ENCODE data around the gene YIF1A.
"Not testable (repeated sequence)": the region's sequence is repeated elsewhere in the genome, so short reads cannot be mapped to it uniquely, and the experiment has no call there.

The YIF1A gene

DNA sequence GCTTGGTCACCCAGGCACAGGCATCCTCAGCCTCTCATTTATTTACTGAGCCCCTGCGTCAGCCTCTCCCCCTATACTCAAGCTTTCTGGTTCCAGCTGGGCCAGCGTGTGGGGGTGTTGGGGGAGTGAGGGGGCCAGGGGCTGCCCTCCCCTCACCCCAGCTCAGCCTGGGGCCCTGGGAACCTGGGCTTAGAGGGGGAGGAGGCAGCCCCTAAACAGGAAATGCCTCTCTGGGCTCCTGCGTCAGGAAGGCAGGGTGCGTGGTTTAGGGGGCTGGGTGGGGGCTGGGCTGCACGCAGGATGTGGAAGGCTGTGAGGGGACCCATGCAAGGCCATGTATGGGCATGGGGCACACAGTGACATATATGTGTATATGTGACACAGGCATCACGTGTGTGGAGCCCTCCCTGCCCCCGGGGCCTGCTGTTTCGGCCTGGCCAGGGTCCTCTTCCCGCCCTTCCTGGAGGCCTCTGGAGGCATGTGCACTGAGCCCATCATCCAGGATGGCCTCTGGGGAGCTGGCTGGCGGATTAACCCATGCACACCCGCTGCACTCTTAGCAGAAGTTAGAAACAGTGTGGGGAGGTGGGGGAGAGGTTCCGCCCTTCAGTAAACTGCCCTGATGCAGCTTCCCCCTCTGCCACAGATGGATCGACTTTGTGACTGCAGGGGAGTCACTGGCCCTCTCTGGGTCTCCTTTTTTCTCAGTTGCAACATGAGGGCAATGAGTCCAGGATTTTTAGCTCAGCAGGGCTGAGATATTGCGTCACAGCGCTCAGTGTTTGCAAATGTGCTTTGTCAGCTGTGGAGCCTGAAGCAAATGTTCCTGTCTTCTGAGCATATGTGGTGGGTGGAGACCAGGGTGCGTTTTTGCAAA is 29.0 kb upstream of the YIF1A start:
- DNase-seq (peak; percentile 74), ATAC-seq (peak; percentile 59)
- peak overlapping the region; percentile 74 for H3K4me3 Mint-ChIP-seq

GRCh38 chr11:66317322-66317722 is 28.4 kb upstream of the YIF1A start:
- Mint-ChIP-seq H3K9me3 (no peaks in the 10 kb centered on the region), H3K27me3 (no peaks in the 10 kb centered on the region), H3K36me3 (ENCODE audit: low read depth) (peaks cover 1% of the 10 kb centered on the region), H3K27ac (peak overlapping the region; percentile 94), H3K4me1 (peaks cover 60% of the 10 kb centered on the region), H3K4me3 (peak overlapping the region; percentile 74)
- peak; percentile 75 for DNase-seq
- peak; percentile 5 for ATAC-seq

More for the DNA sequence above, 29.0 kb upstream of the YIF1A start:
- peaks cover 58% of the 10 kb centered on the region for H3K4me1 Mint-ChIP-seq
- H3K36me3 Mint-ChIP-seq (ENCODE audit: low read depth): peaks cover 1% of the 10 kb centered on the region
- no peaks in the 10 kb centered on the region for H3K27me3 Mint-ChIP-seq
- no peaks in the 10 kb centered on the region for H3K9me3 Mint-ChIP-seq
- peak overlapping the region; percentile 94 for H3K27ac Mint-ChIP-seq

DNA sequence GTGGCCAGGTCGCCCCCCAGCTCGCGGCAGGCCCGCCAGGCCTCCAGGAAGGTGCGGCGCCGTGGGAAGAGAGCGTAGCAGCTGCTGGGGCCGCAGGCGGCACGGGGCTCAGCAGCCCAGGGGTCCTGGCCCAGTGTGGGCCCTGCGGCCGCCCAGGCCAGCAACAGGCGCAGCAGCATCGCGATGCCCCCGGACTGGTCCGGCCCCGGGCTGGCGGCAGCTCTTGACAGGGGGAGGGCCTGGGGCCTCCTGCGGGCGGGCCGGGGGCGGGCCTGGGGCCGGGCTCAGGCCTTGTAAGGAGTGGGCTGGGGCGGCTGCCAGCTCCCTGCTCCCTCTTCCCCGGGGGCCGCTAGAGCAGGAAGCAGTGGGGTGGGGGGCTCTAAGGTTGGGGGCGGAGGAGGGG is 27.9 kb upstream of the YIF1A start, which contains the start of gene CD248:
TSS of gene CD248 (minus strand) at position 196 of the 403 bp plus-strand sequence. CDS start at position 179, 17 bp downstream.
- peak; percentile 34 for DNase-seq
- Mint-ChIP-seq H3K4me1 (peaks cover 65% of the 10 kb centered on the region), H3K4me3 (peak within 1 kb of the TSS; percentile 78), H3K27me3 (no peaks in the 10 kb centered on the region), H3K9me3 (no peaks in the 10 kb centered on the region), H3K36me3 (ENCODE audit: low read depth) (peaks cover 1% of the 10 kb centered on the region), H3K27ac (peak within 1 kb of the TSS; percentile 94)
- no peak for ATAC-seq

DNA sequence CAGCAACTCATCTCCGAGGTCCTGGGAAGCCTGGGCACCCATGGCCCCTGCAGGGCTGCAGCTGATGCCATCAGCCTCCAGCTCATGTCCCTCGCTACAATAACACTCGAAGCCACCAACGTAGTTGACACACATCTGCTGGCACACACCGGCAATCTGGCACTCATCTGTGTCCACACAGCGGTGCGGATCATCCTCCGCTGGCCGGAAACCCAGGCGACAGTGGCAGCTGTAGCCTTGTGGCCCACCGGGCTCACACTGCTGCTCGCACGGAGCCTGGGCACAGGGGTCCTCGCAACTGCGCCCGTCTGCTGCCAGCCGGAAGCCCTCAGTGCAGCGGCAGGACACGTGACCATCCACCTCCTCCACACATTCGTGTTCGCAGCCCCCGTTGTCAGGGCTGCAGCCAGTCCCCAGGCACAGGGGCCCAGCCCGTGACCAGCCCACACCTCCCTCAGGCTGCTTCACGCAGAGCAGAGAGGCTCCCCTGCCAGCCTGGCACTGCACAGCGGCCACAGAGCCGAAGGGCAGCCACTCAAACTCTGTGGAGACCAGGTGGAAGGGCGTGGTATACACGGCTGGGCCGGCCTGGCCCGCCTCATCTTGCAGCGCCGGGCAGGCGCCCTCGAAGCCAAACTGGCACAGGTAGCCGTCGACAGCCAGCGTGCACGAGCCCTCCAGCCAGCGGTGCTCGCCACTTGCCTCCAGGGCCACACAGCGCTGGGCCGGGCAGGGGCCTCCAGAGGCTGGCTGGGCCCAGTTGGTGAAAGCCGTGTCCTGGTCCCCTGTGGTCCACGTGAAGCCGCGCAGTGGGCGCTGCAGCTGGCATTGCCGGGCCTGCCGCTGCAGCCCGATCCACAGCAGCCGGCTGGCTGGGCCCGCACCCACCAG is 27.2 kb upstream of the YIF1A start:
- peak overlapping the region; percentile 82 for H3K27ac Mint-ChIP-seq
- peaks cover 1% of the 10 kb centered on the region for H3K36me3 Mint-ChIP-seq (ENCODE audit: low read depth)
- H3K9me3 Mint-ChIP-seq: no peaks in the 10 kb centered on the region
- DNase-seq: peak; percentile 48
- no peaks in the 10 kb centered on the region for H3K27me3 Mint-ChIP-seq
- no peak for ATAC-seq
- H3K4me3 Mint-ChIP-seq: peak overlapping the region; percentile 78
- H3K4me1 Mint-ChIP-seq: peaks cover 68% of the 10 kb centered on the region

DNA sequence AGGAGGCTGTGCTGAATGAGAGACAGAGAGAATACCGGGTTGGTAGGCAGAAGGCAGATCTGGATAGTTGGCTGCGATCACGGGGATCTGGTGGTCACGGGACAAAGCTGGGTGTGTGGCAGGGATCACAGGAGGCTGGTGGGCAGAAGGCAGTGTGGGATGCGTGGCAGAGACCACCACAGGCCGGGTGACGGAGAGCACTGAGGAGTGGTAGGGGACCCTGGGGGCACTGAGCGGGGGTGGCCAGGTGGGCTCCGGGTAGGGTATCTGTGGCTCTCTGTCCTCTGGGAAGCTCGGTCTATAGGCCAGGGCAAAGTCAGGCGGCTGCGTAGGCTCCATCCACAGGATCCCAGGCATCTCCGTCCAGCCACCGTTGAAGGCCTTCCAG is 26.5 kb upstream of the YIF1A start:
- no peak for ATAC-seq
- Mint-ChIP-seq H3K27me3 (no peaks in the 10 kb centered on the region), H3K4me3 (peak overlapping the region; percentile 78), H3K36me3 (ENCODE audit: low read depth) (peaks cover 1% of the 10 kb centered on the region), H3K4me1 (peaks cover 68% of the 10 kb centered on the region), H3K27ac (peak overlapping the region; percentile 82), H3K9me3 (no peaks in the 10 kb centered on the region)
- DNase-seq: no peak

DNA sequence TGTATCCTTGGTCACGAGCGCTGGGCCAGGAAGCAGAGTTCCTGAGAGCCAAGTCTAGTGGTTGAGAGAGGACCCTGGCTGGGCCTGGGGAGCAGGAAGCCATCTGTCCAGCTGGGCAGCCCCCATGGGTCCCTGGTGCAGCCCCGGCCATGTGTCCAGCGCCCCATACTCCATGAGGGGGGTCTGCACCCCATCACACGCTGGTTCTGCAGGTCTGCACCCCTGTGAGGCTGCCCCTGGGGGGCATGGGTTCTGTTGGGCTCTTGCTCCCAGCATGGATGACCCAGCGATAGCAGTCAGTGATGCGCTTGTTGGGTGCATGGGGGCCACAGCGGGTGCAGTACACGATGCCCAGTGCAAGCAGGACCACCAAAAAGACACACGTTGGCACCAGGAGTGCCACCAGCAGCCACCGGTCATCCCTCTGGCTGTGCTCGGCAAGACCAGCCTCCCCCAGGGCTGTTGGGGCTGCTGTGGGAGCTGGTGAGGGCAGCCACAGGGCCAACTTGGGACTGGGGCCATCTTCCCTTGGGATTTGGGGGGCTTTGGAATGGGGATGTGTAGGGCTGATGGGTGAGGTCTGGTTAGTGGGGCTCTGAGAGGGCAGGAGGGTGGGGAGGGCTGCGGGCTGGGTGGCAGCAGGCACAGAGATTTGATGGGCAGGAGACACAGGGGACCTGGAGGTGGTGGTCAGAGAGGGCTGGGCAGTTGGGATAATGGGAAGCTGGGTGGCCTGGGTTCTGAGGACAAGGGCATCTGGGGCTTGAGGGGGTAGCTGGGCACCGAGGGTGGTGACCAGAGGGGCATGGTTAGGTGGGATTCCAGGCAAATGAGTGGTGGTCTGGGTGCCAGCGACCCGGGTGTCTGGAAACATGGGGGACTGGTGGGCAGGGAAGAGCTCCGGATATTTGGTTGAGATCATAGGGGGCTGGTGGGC is 25.9 kb upstream of the YIF1A start:
- DNase-seq: no peak
- H3K4me1 Mint-ChIP-seq: peaks cover 65% of the 10 kb centered on the region
- H3K4me3 Mint-ChIP-seq: peak overlapping the region; percentile 85
- no peaks in the 10 kb centered on the region for H3K27me3 Mint-ChIP-seq
- ATAC-seq: no peak
- H3K27ac Mint-ChIP-seq: peak overlapping the region; percentile 82
- H3K9me3 Mint-ChIP-seq: no peaks in the 10 kb centered on the region
- peaks cover 1% of the 10 kb centered on the region for H3K36me3 Mint-ChIP-seq (ENCODE audit: low read depth)

DNA sequence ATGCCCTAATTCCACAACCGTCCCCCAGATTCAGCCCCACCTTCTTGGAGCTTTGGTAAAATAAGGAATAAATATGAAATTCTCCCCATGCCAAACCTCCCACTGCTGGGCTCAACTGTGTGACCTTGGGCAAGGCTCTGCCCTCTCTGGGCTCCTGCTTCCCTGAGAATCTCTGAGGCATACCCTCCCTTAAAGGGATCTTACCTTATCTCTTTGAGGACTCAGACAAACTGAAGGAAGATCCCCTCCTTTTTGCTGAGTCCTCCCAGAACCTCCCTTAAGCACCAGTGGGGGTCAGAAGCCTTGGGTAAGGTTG is 25.2 kb upstream of the YIF1A start:
- Mint-ChIP-seq H3K36me3 (ENCODE audit: low read depth) (peaks cover 1% of the 10 kb centered on the region), H3K27ac (peak overlapping the region; percentile 94), H3K27me3 (no peaks in the 10 kb centered on the region), H3K9me3 (no peaks in the 10 kb centered on the region), H3K4me1 (peaks cover 59% of the 10 kb centered on the region), H3K4me3 (peak overlapping the region; percentile 85)
- no peak for ATAC-seq
- DNase-seq: no peak

GRCh38 chr11:66313321-66314185 is 24.6 kb upstream of the YIF1A start:
- H3K27ac Mint-ChIP-seq: peak overlapping the region; percentile 94
- H3K36me3 Mint-ChIP-seq (ENCODE audit: low read depth): peaks cover 1% of the 10 kb centered on the region
- DNase-seq (no peak), ATAC-seq (no peak)
- H3K27me3 Mint-ChIP-seq: no peaks in the 10 kb centered on the region
- peak overlapping the region; percentile 85 for H3K4me3 Mint-ChIP-seq
- no peaks in the 10 kb centered on the region for H3K9me3 Mint-ChIP-seq
- H3K4me1 Mint-ChIP-seq: peaks cover 54% of the 10 kb centered on the region

DNA sequence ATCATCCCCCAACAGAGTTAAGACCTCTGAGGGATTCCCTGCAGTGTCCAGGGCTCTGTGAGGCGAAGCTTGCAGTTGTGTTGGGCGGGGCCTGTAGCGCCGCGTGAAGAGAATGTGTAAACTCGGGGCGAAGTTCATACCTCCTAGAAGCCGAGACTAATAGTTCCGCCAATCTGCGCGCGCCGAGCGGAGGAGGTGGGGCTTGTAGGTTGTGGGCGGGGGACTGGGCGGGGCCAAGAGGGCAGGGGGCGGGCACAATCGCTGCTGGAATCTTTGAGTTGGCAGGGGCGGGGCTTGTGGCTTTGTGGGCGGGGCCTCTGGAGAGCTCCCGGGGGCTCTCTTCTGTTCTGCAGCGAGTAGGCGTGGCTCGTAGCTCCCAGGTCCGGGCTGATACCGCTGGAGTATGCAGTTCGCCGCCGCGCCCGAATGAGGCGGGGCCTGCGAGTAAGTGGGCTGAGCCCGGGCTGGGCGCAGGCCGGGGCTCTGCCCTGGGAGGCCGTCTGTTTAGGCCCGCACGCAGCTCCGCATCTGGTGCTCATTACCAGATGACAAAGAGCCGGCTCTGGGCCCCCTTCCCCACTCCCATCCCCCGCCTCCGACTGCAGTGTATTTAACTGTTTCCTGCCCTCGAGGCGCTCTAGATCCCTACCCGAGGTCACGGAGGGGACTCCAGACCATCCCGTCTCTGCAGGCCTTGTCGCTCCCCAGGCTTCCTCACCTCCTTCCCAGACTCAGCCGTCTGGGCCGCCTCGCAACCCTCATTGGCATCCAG is 23.8 kb upstream of the YIF1A start:
- Mint-ChIP-seq H3K27me3 (no peaks in the 10 kb centered on the region), H3K4me1 (peaks cover 46% of the 10 kb centered on the region), H3K9me3 (no peaks in the 10 kb centered on the region), H3K4me3 (peak overlapping the region; percentile 85), H3K27ac (peak overlapping the region; percentile 94), H3K36me3 (ENCODE audit: low read depth) (peaks cover 1% of the 10 kb centered on the region)
- ATAC-seq (peak; percentile 79), DNase-seq (peak; percentile 98)

- Mint-ChIP-seq H3K4me1 (peaks cover 40% of the 10 kb centered on the region), H3K27me3 (no peaks in the 10 kb centered on the region), H3K4me3 (peak overlapping the region; percentile 85), H3K27ac (peak overlapping the region; percentile 94), H3K9me3 (no peaks in the 10 kb centered on the region), H3K36me3 (ENCODE audit: low read depth) (peaks cover 1% of the 10 kb centered on the region)
- ATAC-seq (peak; percentile 64), DNase-seq (peak; percentile 93)
Measured at GRCh38 chr11:66311965-66312548, 23.1 kb upstream of the YIF1A start.

DNA sequence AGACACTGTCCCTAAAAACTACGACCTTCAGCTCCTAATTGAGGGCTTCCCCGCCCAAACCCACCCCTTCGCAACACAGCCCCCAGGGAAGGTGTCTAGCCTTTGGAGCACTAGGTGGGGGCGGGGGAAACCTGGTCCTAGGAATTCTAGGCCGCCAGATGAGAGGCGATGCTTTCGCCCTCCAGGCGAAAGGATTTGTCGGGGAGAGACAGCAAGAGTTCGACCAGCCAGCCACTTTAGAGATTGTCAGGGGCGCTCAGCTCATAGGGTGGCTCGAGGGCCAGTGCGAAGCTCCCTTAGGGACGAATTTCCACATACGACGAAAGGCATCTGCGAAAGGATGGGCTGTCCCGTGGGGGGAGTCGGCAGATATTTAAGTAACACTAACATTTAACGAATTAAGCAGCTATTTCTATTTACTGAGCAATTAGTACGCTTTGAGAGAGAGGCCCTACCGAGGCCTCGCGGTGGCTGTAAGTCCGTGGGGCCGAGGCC is 22.6 kb upstream of the YIF1A start:
- no peak for DNase-seq
- Mint-ChIP-seq H3K27me3 (no peaks in the 10 kb centered on the region), H3K4me3 (peak overlapping the region; percentile 85), H3K27ac (peak overlapping the region; percentile 94), H3K9me3 (no peaks in the 10 kb centered on the region), H3K4me1 (peaks cover 39% of the 10 kb centered on the region), H3K36me3 (ENCODE audit: low read depth) (peaks cover 1% of the 10 kb centered on the region)
- no peak for ATAC-seq

DNA sequence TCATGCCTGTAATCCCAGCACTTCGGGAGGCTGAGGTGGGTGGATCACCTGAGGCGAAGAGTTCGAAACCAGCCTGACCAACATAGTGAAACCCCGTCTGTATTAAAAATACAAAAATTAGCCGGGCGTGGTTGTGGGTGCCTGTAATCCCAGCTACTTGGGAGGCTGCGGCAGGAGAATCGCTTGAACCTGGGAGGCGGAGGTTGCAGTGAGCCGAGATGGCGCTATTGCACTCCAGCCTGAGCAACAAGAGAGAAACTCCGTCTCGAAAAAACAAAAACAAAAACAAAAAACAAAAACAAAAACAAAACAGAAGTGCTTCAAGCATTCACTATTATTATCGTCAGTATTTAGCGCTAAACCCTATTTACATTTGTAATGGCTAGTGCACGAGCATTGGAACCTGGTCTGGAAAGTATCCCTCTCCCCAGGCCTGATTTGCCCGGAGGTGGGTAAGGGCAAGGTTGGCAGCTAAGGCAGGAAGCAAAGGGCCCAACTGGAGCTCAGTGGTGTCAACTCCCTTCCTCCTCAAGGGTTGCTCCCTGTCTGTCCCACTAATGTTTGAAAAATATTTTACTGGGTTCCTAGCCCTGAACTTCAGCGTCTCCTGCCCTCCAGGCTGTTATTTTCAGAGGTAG is 22.0 kb upstream of the YIF1A start:
- not testable (repeated sequence) for H3K36me3 Mint-ChIP-seq (ENCODE audit: low read depth); DNase-seq; H3K4me3 Mint-ChIP-seq; H3K9me3 Mint-ChIP-seq; ATAC-seq; H3K27ac Mint-ChIP-seq; H3K27me3 Mint-ChIP-seq
- peaks cover 35% of the 10 kb centered on the region for H3K4me1 Mint-ChIP-seq
